Esophagus mucosa (tissue), 1 donor: ENCODE measurements around the gene LTBP1. TPM values are rescaled to one million over a fixed set of nuclear protein-coding genes. Genes with fewer than 3 reads are reported as not detected.
A peak's percentile ranks its signal among the peaks of the same experiment; 100 is the strongest.

Experiments
- ATAC-seq: fragments of 200-7000 bp; cut with Tn5 transposase; one replicate; pipeline ENCODE4 v1.9.1; 2020
- total RNA-seq: library from RNA; stranded (reverse); gene quantifications from one replicate; pipeline ENCODE4 v1.2.4, GENCODE V29; 2023
- donor health status: DM: yes; HTN: yes; CAD: no.

The LTBP1 gene
- total RNA-seq, 1 donor from 2014 or later = 33.8 TPM

- no peak for ATAC-seq
These were observed 259.1 kb downstream of the LTBP1 start for GRCh38 chr2:33205693-33206434.

GRCh38 chr2:33207151-33207740 is 260.5 kb downstream of the LTBP1 start:
- no peak for ATAC-seq

DNA sequence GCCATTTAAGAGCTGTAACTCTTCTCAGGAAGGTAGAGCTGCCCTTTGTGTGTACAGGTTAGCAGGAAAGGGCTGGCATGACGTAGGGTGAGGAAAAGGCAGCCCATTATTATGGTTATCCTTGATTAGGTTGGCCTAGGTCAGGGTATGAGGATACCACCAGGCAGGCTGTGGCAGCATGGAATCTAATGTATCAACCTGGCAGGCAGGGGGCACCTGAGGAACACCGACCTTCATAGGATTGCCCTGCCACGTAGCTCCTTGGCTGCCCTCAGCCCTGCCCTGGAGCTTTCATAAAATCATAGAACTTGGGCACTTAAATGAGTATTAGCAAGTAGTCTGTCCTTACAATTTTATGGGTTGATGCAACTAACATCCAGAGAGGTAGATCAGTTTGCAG is 261.6 kb downstream of the LTBP1 start:
- ATAC-seq = no peak

GRCh38 chr2:33209976-33210375 is 263.2 kb downstream of the LTBP1 start:
- no peak for ATAC-seq

DNA sequence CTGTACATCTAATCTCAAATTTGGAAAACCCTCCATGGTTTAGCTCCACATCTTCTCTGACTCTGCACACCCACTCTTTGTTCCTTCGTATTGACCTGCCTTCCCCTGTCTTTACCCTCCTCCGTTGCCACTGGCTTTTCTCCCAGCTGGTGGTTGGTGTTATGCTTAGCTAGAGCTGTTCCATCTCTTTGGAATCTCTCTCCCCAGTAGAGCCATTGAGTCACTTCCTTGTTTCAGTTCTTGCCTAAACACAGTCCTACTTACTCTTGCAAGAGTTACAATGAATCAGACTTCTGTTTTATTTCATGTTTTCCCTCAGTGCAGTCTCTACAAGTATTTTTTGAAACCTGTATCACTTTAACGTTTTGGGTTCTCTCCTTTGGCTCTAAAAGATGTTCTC is 263.9 kb downstream of the LTBP1 start:
- peak; percentile 86 for ATAC-seq

DNA sequence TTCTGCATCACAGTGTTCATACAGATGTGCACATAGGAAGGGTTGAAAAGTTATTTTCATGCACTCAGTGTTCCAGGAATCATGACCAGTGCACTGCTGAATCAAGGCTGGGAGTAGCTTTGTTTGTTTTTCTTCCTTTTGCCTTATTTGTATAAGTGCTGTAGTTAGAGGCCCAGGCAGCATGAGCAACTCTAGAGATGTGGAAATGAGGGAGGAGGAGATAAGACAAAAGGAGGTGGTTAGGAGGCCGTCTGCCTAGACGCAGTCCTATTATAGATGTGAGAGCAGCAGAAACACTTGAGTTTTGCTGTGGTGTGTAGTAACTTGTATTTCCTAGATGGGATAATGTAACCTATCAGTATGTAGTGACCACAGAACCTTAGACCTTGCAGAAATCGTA is 265.4 kb downstream of the LTBP1 start:
- ATAC-seq = peak; percentile 71

DNA sequence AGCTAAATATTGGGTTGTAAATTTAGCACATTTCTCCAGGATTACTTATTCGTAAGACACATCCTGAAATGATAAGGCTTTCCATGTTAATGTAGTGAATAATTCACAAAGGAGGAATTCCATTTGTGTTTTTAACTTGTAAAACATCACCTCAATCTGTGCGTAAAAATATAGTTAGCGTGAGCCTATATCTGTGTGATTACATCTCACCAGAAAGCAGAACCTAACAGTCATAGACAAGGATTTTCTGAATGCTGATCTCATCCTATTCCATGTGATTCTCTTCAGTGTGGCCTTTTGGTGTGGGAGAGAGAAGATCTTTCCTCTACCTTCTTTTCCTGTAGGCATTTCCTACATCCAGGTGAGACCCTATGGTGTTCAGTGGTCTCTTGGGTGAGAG is 266.5 kb downstream of the LTBP1 start:
- ATAC-seq = no peak

DNA sequence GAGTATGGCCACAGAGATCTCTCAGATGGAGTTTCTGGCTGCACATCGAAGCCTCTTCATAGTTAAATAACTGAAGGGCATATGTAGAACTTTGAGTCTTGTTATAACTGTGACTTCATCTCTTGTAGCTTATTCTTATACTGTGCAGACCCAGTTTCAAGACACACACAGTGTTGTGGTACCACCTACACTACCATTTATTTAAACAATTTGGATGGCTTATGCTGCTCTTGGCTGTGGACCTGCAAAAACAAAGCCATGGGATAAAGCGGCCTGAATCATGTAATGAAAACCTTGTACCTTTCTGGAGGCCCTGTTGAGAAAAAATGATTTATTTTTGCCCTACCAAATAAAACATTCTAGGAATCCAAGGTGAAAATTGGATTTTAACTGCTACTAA is 266.9 kb downstream of the LTBP1 start:
- ATAC-seq = no peak

- ATAC-seq = peak; percentile 45
These were observed 267.7 kb downstream of the LTBP1 start for GRCh38 chr2:33214436-33214835.

DNA sequence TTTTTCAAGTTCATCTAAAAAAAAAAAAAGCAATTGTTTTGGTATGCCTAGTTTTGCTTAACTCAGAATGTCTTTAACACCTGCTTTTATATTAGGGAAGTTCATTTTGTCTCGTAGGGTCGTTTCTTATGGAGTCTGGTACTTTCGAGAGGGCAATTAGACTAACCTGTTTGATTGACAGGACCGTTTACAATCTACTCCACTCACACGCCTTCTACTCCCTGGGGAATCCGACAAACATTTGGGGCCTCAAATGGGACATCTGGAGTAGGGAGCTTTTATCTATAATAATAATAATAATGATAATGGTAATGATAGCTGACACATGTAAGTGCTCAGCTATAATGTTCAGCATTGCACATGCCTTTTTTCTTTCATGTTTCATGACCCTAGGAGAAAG is 268.1 kb downstream of the LTBP1 start:
- ATAC-seq = no peak

GRCh38 chr2:33215299-33215698 is 268.5 kb downstream of the LTBP1 start:
- ATAC-seq = peak; percentile 10

- no peak for ATAC-seq
These were observed 269.2 kb downstream of the LTBP1 start for GRCh38 chr2:33215983-33216382.

DNA sequence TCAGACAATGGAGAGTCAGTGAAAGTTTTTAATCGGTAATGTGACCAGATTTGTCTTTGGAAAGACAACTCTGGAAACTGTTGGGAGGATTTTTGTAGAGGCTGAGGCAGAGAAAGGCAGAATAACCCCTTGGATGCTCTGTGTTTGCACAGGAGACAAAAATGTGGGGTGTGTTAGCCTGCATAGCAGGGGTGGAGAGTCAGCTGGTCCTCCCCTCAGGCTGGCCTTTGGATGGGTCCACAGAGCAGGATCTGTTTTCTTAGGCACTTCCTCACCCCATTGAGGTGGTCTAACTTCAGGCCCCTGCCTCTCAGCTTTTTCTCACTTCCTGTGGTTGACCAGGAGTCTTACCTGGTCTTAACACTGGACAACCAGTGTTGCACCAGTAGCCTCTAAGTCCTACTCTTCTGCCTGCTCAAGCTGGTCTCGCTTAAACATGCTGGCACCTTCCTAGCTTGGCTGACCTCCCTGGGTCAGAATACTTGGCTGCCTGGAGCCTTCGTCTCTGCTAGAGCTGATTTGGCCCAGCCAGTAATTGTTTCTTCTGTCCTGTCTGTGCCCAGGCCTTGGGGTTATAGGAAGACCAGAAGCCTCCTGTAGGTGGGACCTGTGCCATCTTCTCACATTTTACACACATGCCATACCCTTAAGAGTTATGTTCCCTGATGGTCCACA is 269.9 kb downstream of the LTBP1 start:
- ATAC-seq = no peak

- no peak for ATAC-seq
These were observed 270.7 kb downstream of the LTBP1 start for GRCh38 chr2:33217406-33217805.

DNA sequence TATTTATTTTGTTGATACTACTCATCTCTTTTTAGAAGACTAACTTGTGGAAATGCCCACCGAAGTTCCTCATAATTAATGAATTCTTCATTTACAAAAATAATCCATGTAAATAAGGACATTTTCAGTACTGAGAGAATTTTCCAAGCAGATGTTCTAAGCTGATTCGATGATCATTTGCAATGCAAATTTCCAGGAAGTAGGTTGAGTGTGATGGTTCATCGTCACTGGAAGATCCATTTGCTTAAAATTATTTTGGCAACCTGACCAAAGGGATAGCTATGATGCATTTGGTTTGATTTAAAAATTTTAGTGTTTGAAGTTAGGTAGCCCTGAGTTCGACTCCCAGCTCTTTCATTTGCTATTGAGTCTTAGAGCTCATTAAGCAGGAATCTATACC is 272.4 kb downstream of the LTBP1 start:
- ATAC-seq = no peak

DNA sequence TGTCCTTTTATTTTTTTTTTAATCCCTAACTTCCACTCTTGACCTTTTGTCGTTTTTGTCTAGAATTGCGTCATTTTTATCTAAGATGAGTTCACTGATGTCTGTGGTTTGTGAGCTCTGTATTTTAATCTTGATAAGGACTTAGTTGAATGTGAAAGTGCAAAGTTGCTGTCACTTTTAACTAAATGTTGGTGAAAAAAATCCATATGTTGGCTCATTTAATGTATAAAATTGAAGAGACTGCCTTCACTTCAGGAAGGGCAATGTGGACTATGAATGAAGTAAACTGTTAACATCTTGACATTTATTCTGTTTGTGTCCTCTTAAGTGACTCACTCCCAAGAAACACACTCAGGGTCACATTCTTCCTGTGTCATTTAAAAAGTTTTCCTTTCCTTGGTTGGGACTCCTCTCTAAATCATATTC is 273.1 kb downstream of the LTBP1 start:
- no peak for ATAC-seq

- no peak for ATAC-seq
These were observed 273.8 kb downstream of the LTBP1 start for GRCh38 chr2:33220533-33220932.

DNA sequence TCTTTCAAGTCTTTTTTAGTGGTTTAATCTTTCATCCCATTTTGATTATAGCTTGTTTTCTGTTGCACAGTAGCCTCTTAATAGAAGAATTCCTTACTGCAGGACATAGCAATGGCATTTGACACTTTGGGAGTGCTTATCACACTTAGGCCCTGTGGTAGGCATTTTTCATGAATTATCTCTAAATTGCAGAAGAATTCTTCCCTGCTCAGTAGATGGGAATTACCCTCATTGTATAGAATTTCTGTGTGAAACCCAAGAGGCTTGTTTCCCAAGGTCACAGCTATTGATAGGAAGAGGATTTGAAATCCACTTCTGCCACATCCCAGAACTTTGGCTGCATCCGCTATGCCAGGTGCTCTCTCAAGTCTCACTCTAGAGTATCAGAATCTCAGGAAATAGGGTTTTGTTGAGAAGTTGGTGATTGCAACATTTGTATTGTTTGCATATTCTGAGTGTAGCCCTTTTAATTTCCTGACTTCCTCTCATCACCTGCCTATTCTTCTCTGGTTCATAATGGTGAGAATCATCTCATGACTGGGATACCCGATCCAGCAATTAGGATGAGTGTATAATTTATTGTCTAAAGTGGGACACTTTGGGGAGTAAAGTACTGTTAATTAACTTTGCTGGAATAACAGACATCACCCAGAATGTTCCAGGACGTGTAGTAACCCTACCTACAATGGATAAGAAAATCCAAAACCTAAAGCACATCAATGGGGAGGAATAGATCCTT is 274.5 kb downstream of the LTBP1 start:
- ATAC-seq = no peak

GRCh38 chr2:33222309-33222708 is 275.6 kb downstream of the LTBP1 start:
- ATAC-seq = peak; percentile 97

- no peak for ATAC-seq
These were observed 277.1 kb downstream of the LTBP1 start for GRCh38 chr2:33223856-33224255.

GRCh38 chr2:33225350-33225749 is 278.6 kb downstream of the LTBP1 start:
- ATAC-seq = no peak

DNA sequence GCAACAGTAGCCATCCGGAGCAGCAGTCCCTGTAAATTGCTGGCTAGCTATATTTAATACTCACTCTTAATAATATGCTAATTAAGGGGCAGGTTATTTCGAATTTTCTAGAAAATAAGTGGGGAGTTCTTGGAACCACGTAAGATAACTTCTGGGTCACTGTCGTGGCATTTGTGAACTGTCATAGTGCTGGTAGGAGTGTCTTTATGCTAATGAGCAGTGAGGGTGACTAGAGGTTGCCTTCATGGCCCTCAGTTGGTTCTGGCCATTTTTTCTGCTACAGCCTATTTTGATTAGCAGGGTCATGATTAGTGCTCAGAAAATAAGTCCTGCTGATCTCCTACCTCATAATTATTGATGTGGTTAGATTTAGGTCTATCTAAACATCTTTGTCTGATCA is 279.8 kb downstream of the LTBP1 start:
- ATAC-seq = no peak

GRCh38 chr2:33229646-33230045 is 282.9 kb downstream of the LTBP1 start:
- no peak for ATAC-seq
